GM12878 (cell line): Measurements from ENCODE around the gene KRT32. TPM values are rescaled to one million over a fixed set of nuclear protein-coding genes. Genes with fewer than 3 reads are reported as not detected.

ENCODE experiments used
- ATAC-seq: fragments of 200-7000 bp; cut with Tn5 transposase; 3 replicates; pipeline ENCODE4 v1.9.1; 2020; ENCODE audit warnings: mild to moderate bottlenecking, moderate library complexity
- BruUV-seq: library from RNA; stranded (reverse); fragments of 400-500 nt; replicated peaks from 2 replicates; lab custom pipeline; 2021; lab: Mats Ljungman, UMichigan
- CTCF ChIA-PET: fragments of 300-600 bp; sonication (Branson Sonifier 250); formaldehyde crosslinking; extraction: SDS; loops from one replicate; lab custom pipeline; 2021; ENCODE audit warnings: inconsistent platforms; lab: Yijun Ruan, JAX
- POLR2A ChIA-PET: fragments of 350-600 bp; formaldehyde crosslinking; extraction: SDS; loops from one replicate; lab custom pipeline; 2021; ENCODE audit warnings: inconsistent platforms; lab: Charles Lee
- RAD21 ChIA-PET: fragments of 300-600 bp; sonication (Branson Sonifier 250); formaldehyde crosslinking; loops from one replicate; lab custom pipeline; 2023; ENCODE audit warnings: antibody characterized with exemption; ENCODE audit not compliant: unreplicated experiment; lab: Charles Lee
- SMC1A ChIA-PET: fragments of 300-600 bp; sonication (Branson Sonifier 250); formaldehyde crosslinking; loops from one replicate; lab custom pipeline; 2023; ENCODE audit not compliant: unreplicated experiment, uncharacterized antibody; lab: Charles Lee
- DNase-seq: peaks from one replicate; pipeline ENCODE4 v3.0.0-alpha.2; 2011; ENCODE audit warnings: low read depth, low spot score
- FAIRE-seq: peaks from 3 replicates; lab custom pipeline; 2011; peaks lifted over from hg19 to GRCh38; lab: Jason Lieb, UNC
- H2AFZ ChIP-seq: 2 replicates; pipeline ENCODE4 v1.6.0; 2011; ENCODE audit warnings: low read depth, low read length, control low read depth; ENCODE audit not compliant: control insufficient read depth
- H3K27ac ChIP-seq: 2 replicates; pipeline ENCODE4 v1.5.1; 2011; ENCODE audit warnings: control low read depth; ENCODE audit not compliant: control insufficient read depth, insufficient read depth
- H3K27me3 ChIP-seq, 2 experiments: replicated peaks in 1 of 2; 2 replicates each; pipeline versions ENCODE4 v1.6.0 to v1.6.1; 2011; ENCODE audit warnings: low read length in 1 of 2; ENCODE audit not compliant: control insufficient read depth in 2 of 2, insufficient read depth in 2 of 2
- H3K36me3 ChIP-seq, 2 experiments: 2 replicates each; pipeline ENCODE4 v1.5.1; 2011; ENCODE audit warnings: low read length in 1 of 2; ENCODE audit not compliant: control insufficient read depth in 2 of 2, insufficient read depth in 2 of 2
- H3K4me1 ChIP-seq: 2 replicates; pipeline ENCODE4 v1.6.1; 2011; ENCODE audit warnings: mild to moderate bottlenecking, low read length, moderate library complexity, mixed read lengths; ENCODE audit not compliant: control insufficient read depth, insufficient read depth
- H3K4me2 ChIP-seq: 2 replicates; pipeline ENCODE4 v1.6.0; 2011; ENCODE audit warnings: control low read depth; ENCODE audit not compliant: control insufficient read depth, insufficient read depth
- H3K4me3 ChIP-seq: fragments of 200-600 bp; sonication (generic); 2 replicates; pipeline ENCODE4 v1.5.1; 2016
- H3K79me2 ChIP-seq: 2 replicates; pipeline ENCODE4 v1.6.0; 2011; ENCODE audit warnings: low read length; ENCODE audit not compliant: control insufficient read depth, insufficient read depth
- H3K9ac ChIP-seq: 2 replicates; pipeline ENCODE4 v1.8.0; 2011; ENCODE audit warnings: low read length, control low read depth, mixed read lengths; ENCODE audit not compliant: control insufficient read depth, insufficient read depth
- H3K9me3 ChIP-seq: replicated peaks from 3 replicates; pipeline ENCODE4 v1.5.1; 2011; ENCODE audit warnings: mild to moderate bottlenecking, low read length; ENCODE audit not compliant: control insufficient read depth, insufficient read depth
- H4K20me1 ChIP-seq: 2 replicates; pipeline ENCODE4 v1.6.0; 2011; ENCODE audit not compliant: control insufficient read depth, insufficient read depth
- ASH2L ChIP-seq: fragments of 300-600, 200-600 bp; sonication (generic); IDR thresholded peaks from 2 replicates; pipeline ENCODE4 v1.6.1; 2017; ENCODE audit warnings: low read depth, mild to moderate bottlenecking, borderline replicate concordance
- FOXK2 ChIP-seq: fragments of 450-650 bp; IDR thresholded peaks from 2 replicates; pipeline ENCODE4 v1.6.1; 2017; ENCODE audit warnings: mild to moderate bottlenecking, moderate library complexity
- MTA2 ChIP-seq: fragments of 450-650 bp; IDR thresholded peaks from 2 replicates; pipeline ENCODE4 v1.6.1; 2016; ENCODE audit warnings: low read depth, mild to moderate bottlenecking, moderate library complexity
- NFXL1 ChIP-seq: fragments of 450-650 bp; IDR thresholded peaks from 2 replicates; pipeline ENCODE4 v1.6.1; 2017; ENCODE audit warnings: antibody characterized with exemption, mild to moderate bottlenecking, borderline replicate concordance
- NFYB ChIP-seq: IDR thresholded peaks from 2 replicates; pipeline ENCODE4 v1.6.1; 2011; ENCODE audit warnings: low read depth, mild to moderate bottlenecking, low read length, improper control_type of control experiment, moderate library complexity; ENCODE audit not compliant: insufficient read depth
- PAX8 ChIP-seq: fragments of 450-650 bp; IDR thresholded peaks from 2 replicates; pipeline ENCODE4 v1.6.1; 2017; ENCODE audit warnings: mild to moderate bottlenecking, moderate library complexity
- POLR2AphosphoS5 ChIP-seq: IDR thresholded peaks from 2 replicates; pipeline ENCODE4 v1.6.1; 2011; ENCODE audit warnings: mild to moderate bottlenecking, low read length, inconsistent platforms
- RB1 ChIP-seq: fragments of 450-650 bp; formaldehyde crosslinking; IDR thresholded peaks from 2 replicates; pipeline ENCODE4 v1.6.1; 2017; ENCODE audit warnings: mild to moderate bottlenecking, borderline replicate concordance
- RBBP5 ChIP-seq: fragments of 200-600 bp; sonication (generic); conservative IDR thresholded peaks from 2 replicates; pipeline ENCODE4 v1.6.1; 2016
- RELA ChIP-seq: fragments of 450-650 bp; IDR thresholded peaks from 2 replicates; pipeline ENCODE4 v1.8.0; 2014; ENCODE audit warnings: borderline replicate concordance; ENCODE audit not compliant: partially characterized antibody
- STAT3 ChIP-seq: IDR thresholded peaks from 2 replicates; pipeline ENCODE4 v1.6.1; 2011; ENCODE audit warnings: low read depth, low read length, improper control_type of control experiment
- TCF7 ChIP-seq: IDR thresholded peaks from 2 replicates; pipeline ENCODE4 v1.6.1; 2014; ENCODE audit warnings: antibody characterized with exemption, borderline replicate concordance
- ZNF207 ChIP-seq: fragments of 450-650 bp; IDR thresholded peaks from 2 replicates; pipeline ENCODE4 v1.6.1; 2014; ENCODE audit warnings: antibody characterized with exemption, mild to moderate bottlenecking, borderline replicate concordance
- ZNF24 ChIP-seq: fragments of 450-650 bp; IDR thresholded peaks from 2 replicates; pipeline ENCODE4 v1.6.1; 2017; ENCODE audit warnings: antibody characterized with exemption, mild to moderate bottlenecking
- ZNF384 ChIP-seq: IDR thresholded peaks from 2 replicates; pipeline ENCODE4 v1.6.1; 2012; ENCODE audit warnings: low read depth, mild to moderate bottlenecking, low read length, improper control_type of control experiment, borderline replicate concordance
- WGBS: methylation state at CpG from one replicate; pipeline ENCODE4 v1.1.6; 2016; ENCODE audit warnings: low lambda C conversion rate; ENCODE audit not compliant: insufficient replicate concordance, insufficient coverage; ENCODE audit errors: missing lambda C conversion rate; 5-methylcytosine and 5-hydroxymethylcytosine counted together
- in situ Hi-C: fragments of 300-500 bp; cut with MboI; formaldehyde crosslinking; loops from 9 replicates; pipeline ENCODE4 v1.14.3; 2018; ENCODE audit warnings: mixed read lengths
- intact Hi-C: fragments of 100-400 bp; cut with micrococcal nuclease; formaldehyde crosslinking; loops from one replicate; pipeline ENCODE4 v1.14.2; 2022; ENCODE audit not compliant: unreplicated experiment
- polyA plus RNA-seq, 11 experiments: library from polyadenylated mRNA; depleted of rRNA in 4 of 11; unstranded in 6 of 11; stranded (reverse) in 5 of 11; fragments of >200 nt; fragmentation: Nextera tagmentation in 4 of 11; fragmentation: Illumina TruSeq in 1 of 11; extraction: Ambion mirVana in 4 of 11; extraction: Trizol in 1 of 11; gene quantifications; 1 replicate in 1 of 11; 2 replicates in 10 of 11; pipeline versions ENCODE4 v1.2.1 to v1.2.3, GENCODE V29; 2011 to 2016; ENCODE audit warnings: inconsistent platforms in 2 of 11, missing spikeins in 2 of 11, low read depth in 1 of 11
- total RNA-seq, 4 experiments: library from RNA; depleted of rRNA in 3 of 4; stranded (reverse); fragments of >200 nt in 3 of 4; fragmentation: Illumina TruSeq in 1 of 4; extraction: Trizol in 1 of 4; gene quantifications; 2 replicates each; pipeline versions ENCODE4 v1.2.1 to v1.2.3, GENCODE V29; 2013 to 2021
- TF ChIP-seq, protein P1 (sequence below): fragments of 450-650 bp; formaldehyde crosslinking; IDR thresholded peaks from 2 replicates; pipeline ENCODE4 v1.4.0; 2022; ENCODE audit warnings: mild to moderate bottlenecking, moderate library complexity
- TF ChIP-seq, protein P2 (sequence below): IDR thresholded peaks from 2 replicates; pipeline ENCODE4 v1.6.1; 2011; ENCODE audit warnings: low read depth, mild to moderate bottlenecking, low read length, moderate library complexity, borderline replicate concordance; ENCODE audit errors: extremely low read depth
- TF ChIP-seq, protein P3 (sequence below): IDR thresholded peaks from 2 replicates; pipeline ENCODE4 v1.6.1; 2011; ENCODE audit warnings: low read depth, low read length, improper control_type of control experiment, borderline replicate concordance
- TF ChIP-seq, protein P4 (sequence below): fragments of 450-650 bp; IDR thresholded peaks from 2 replicates; pipeline ENCODE4 v1.6.1; 2014; ENCODE audit warnings: mild to moderate bottlenecking
- TF ChIP-seq, protein P5 (sequence below): IDR thresholded peaks from 2 replicates; pipeline ENCODE4 v1.6.1; 2012; ENCODE audit warnings: low read depth, low read length, improper control_type of control experiment

The KRT32 gene
- total and polyA plus RNA-seq, 10 of the 15 experiments (the other 5 are each of a cell fraction or from before 2014, with no cell fraction given), result not detected

DNA sequence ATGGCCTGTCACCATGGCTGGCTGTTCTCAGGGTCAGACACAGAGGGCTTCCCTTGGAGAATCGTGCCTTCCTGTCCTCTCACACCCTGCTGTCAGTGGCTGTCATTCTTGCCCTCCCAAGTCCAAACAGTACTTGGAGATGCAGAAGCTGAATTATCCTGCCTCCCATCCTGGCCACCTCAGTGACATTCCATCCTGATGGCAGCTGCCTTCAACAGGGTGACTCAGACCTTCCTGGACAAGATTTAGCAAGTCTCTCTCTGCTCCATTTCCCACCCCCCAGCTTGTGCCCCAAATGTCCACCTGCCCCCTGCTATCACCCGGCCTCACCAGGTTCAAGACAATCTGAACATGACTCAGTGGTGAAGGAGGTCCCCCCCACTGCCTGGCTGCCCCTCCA, 27.3 kb upstream of the KRT32 start:
- ChIA-PET RAD21 (no interaction called here), SMC1A (no interaction called here), CTCF (interaction anchor here (1.2 kb wide), 1 partner anchor 7 kb away, joined by 3 read pairs; no protein-coding TSS in a partner anchor), POLR2A (no interaction called here)
- no TSS peak for BruUV-seq
- in situ Hi-C loops (no loop called here), intact Hi-C loops (no loop called here)
- H3K36me3 ChIP-seq, result no peaks in the 10 kb centered on the region
- ATAC-seq (no peak), DNase-seq (no peak), FAIRE-seq (no peak)
- no peak overlapping the region for H3K4me2 ChIP-seq
- TF ChIP-seq RELA (no peak), POLR2AphosphoS5 (no peak), NFYB (no peak), ZNF384 (no peak), STAT3 (no peak), FOXK2 (no peak), RB1 (no peak), ZNF207 (no peak), ZNF24 (no peak), MTA2 (no peak), TCF7 (no peak), RBBP5 (no peak), NFXL1 (no peak), ASH2L (no peak), PAX8 (no peak)
- TF ChIP-seq, protein P1, sequence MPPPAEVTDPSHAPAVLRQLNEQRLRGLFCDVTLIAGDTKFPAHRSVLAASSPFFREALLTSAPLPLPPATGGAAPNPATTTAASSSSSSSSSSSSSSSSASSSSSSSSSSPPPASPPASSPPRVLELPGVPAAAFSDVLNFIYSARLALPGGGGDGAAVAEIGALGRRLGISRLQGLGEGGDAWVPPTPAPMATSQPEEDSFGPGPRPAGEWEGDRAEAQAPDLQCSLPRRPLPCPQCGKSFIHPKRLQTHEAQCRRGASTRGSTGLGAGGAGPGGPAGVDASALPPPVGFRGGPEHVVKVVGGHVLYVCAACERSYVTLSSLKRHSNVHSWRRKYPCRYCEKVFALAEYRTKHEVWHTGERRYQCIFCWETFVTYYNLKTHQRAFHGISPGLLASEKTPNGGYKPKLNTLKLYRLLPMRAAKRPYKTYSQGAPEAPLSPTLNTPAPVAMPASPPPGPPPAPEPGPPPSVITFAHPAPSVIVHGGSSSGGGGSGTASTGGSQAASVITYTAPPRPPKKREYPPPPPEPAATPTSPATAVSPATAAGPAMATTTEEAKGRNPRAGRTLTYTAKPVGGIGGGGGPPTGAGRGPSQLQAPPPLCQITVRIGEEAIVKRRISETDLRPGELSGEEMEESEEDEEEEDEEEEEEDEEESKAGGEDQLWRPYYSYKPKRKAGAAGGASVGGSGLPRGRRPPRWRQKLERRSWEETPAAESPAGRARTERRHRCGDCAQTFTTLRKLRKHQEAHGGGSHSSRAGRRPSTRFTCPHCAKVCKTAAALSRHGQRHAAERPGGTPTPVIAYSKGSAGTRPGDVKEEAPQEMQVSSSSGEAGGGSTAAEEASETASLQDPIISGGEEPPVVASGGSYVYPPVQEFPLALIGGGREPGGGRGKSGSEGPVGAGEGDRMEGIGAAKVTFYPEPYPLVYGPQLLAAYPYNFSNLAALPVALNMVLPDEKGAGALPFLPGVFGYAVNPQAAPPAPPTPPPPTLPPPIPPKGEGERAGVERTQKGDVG (CRISPR knock-in tag), result no peak
- TF ChIP-seq, protein P2, sequence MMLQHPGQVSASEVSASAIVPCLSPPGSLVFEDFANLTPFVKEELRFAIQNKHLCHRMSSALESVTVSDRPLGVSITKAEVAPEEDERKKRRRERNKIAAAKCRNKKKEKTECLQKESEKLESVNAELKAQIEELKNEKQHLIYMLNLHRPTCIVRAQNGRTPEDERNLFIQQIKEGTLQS, result no peak
- TF ChIP-seq, protein P3, sequence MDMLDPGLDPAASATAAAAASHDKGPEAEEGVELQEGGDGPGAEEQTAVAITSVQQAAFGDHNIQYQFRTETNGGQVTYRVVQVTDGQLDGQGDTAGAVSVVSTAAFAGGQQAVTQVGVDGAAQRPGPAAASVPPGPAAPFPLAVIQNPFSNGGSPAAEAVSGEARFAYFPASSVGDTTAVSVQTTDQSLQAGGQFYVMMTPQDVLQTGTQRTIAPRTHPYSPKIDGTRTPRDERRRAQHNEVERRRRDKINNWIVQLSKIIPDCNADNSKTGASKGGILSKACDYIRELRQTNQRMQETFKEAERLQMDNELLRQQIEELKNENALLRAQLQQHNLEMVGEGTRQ, result no peak
- TF ChIP-seq, protein P4, sequence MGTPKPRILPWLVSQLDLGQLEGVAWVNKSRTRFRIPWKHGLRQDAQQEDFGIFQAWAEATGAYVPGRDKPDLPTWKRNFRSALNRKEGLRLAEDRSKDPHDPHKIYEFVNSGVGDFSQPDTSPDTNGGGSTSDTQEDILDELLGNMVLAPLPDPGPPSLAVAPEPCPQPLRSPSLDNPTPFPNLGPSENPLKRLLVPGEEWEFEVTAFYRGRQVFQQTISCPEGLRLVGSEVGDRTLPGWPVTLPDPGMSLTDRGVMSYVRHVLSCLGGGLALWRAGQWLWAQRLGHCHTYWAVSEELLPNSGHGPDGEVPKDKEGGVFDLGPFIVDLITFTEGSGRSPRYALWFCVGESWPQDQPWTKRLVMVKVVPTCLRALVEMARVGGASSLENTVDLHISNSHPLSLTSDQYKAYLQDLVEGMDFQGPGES, result no peak
- TF ChIP-seq, protein P5, sequence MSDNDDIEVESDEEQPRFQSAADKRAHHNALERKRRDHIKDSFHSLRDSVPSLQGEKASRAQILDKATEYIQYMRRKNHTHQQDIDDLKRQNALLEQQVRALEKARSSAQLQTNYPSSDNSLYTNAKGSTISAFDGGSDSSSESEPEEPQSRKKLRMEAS, result no peak
- WGBS, result 0% methylated on average over 2 of the region's 2 CpGs
- no peaks in the 10 kb centered on the region for H3K9me3 ChIP-seq
- H2AFZ ChIP-seq, result no peak overlapping the region
- H4K20me1 ChIP-seq, result no peaks in the 10 kb centered on the region
- H3K79me2 ChIP-seq, result no peaks in the 10 kb centered on the region
- no peak overlapping the region for H3K9ac ChIP-seq
- peaks cover 0 to 2% of the 10 kb centered on the region in 2 experiments; a peak in 2 of 4 replicates for H3K27me3 ChIP-seq
- H3K27ac ChIP-seq, result no peak overlapping the region
- H3K4me1 ChIP-seq, result no peaks in the 10 kb centered on the region
- no peak overlapping the region for H3K4me3 ChIP-seq
